GM18873 (cell line): ENCODE data around the gene CDK1.
A peak's percentile ranks its signal among the peaks of the same experiment; 100 is the strongest.

Source experiments
- ATAC-seq: cut with Tn5 transposase; IDR thresholded peaks from one replicate; pipeline ENCODE4 v1.9.1; 2021; ENCODE audit warnings: mild to moderate bottlenecking, moderate library complexity, moderate number of reproducible peaks; ENCODE audit not compliant: unreplicated experiment, low FRiP score

Gene CDK1

DNA sequence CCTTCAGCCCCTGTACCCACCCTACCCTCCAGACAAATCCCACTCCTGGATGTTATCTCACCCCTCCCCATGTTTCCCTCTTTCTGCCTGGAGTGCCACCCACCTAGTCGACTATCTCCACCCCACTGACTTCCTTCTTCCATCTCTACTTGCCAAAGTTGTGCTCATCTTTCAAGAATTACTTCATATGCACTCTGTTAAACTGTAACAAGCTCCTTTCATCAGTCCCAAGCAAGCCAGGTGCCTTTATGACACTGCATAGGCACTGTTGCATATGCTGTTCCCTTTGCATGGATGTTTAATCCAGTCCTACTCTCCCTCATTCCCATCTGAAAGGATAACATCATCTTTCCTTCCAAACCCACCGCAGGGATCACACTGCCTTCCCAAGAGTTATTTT, 8.9 kb upstream of the CDK1 start:
- no peak for ATAC-seq

DNA sequence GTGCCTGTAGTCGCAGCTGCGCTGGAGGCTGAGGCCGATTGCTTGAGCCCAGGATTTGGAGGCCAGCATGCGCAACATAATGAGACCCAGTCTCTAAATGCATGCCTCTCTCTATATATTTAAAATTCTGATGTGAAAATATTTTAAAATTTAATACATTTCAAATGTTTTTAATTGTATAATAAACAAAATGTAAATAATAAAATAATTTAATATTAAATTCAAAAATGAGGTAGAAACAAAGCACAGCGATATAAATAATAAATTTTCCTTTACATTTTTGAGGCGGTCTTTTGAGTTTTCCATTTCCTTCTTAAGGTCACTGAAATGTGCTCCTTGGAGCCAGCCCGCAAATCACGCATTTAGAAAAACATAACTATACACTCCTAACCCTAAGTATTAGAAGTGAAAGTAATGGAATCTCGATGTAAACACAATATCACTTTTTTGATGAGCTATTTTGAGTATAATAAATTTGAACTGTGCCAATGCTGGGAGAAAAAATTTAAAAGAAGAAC, 523 bp upstream of the CDK1 start:
- peak; percentile 12 for ATAC-seq

DNA sequence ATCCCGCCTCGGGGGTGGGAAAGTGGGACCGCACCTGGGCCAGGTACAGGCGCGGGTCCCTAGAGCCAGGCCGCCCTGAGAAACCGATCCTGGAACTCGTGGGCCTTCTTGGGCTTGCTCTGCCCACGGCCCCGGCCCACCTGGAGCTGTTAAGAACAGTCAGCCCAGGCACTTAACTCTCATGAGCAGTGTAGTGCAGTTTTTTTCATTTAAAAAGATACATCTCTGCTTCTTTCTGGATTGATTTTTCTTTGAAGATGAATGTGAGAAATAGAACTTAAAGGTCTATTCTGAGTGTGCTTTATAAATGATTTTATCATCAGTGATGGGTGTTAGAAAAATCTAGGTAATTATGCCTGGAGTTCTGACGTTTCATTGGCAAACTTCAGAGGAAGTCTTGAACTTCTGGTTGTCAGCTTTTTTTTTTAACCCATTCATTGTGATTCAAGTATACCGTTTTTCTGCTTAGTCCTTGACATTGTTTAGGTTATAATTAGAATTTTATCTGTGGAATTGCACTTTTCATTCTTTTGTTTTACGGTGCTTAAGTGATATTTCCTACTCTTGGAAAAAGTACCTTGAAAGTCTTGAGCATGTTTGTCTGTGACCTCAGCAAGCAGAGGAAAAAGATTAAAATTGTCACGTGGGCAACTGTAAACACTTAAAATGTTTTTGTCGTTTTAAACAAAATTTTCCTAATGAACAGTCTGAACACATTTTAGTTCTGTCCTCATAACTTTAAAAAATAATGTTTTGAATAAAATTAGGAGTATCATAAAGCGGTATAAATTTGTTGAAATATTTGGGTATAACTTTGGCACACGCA, 906 bp downstream of the CDK1 start:
- ATAC-seq = peak; percentile 1

DNA sequence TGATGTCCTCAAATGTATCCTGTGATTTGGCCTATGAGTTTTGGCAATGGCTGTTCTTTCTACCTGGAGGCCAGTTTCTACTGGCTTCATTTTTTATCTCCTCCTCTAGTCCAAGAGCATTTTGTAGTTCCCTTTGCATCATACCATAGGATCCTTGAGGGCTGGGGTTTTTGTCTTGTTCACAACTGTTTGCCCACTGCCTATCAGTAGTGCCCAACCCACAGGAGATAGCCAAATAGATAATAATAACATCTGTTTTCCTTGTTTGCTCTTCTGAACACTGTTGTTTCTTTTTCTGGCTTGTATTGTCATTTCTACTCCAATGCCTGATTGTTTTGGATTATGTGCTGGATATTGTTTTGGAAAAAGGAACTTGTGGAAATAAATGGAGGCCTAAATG, 3.4 kb downstream of the CDK1 start:
- ATAC-seq = no peak

DNA sequence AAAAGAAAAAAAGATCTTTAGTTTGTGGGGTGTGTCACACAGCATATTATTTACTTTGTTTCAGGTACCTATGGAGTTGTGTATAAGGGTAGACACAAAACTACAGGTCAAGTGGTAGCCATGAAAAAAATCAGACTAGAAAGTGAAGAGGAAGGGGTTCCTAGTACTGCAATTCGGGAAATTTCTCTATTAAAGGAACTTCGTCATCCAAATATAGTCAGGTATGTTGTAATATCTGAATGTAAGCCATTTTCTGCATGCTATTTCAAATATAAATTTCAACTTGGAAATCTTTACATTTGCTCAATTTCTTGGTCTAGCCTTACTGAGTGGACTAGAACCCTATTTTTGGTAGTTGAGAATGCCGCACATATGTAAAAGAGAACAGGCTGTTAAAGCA, 6.4 kb downstream of the CDK1 start:
- no peak for ATAC-seq

DNA sequence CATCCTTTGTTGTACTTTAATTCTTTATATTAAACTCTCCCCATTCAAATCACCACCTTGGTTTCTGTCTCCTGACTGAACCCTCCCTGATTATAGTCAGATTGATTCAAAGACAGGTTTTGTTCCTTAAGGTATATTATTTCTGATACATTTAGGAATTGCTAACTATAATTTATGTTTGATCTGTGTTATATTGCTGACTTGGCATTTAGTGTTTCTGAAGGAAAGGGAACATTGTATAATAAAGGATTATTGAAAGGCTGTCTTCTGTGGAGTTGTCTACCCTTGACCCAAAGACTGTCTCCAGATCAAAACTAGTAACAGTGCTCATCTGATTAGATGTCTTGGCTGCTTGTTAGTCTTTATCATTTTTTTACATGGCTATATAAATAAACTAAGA, 10.3 kb downstream of the CDK1 start:
- ATAC-seq = no peak

DNA sequence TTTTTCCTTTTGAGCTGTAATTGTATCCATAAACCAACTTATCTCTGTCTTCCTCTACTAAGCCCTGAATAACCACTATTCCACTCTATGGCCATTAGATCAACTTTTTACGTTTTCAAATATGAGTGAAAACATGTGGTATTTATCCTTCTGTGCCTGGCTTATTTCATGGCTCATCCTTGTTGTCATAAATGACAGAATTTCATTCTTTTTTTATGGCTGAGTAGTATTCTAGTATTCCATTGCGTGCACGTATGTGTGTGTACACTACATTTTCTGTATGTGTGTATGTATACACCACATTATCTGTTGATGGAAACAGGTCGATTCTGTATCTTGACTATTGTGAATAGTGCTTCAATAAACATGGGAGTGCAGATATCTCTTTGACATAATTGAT, 11.1 kb downstream of the CDK1 start:
- ATAC-seq = no peak

DNA sequence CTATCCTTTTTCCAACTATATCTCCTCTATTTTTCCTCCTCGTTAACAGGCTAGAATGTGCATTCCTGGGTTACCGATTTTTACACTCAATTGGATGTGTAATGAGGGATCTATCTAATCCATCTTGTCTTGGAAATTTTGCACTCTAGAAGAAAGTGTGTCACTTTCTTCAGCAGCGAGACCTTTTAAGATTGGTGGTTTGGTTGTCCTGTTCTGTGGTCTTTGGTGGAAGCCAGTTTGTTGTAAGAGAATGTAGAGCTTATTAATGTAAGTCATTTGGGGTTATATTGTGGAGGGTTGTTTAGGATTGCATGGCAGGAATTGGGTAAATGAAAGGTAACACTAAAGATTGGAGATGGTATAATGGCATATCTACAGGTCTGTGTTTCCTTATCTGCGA, 16.7 kb downstream of the CDK1 start:
- ATAC-seq = no peak

DNA sequence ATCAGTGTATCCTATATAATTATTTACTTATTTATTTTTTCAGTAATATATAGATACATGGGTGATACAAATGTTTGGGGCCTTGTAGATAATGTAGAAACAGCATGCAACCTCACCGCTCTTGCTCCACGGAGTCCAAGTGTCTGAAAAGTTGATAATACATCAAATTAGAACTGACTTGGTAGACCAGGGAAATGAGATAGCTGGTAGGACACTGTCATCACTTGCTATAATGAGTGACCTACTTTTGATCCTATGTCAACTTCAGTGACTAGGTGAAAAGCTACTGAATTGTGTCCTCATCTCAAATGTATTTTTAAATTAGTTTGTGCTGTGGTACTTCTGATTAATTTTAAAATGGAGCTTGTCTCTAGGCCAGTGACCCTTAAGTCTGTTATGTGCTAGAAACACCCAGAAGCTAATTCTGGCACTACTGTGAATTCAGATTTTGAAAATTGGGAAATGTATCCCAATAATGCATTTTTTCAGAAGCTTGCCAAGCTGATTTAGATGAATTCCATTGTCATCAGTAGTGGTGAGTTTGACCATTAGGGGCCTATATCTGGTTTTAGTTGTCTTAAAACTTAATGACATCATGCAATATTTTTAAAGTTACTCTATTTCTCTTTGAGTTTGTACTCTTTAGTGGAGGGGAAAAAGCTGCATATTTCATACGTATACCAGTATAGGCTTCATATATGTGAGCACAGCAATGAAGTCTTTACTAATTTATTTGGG, 17.4 kb downstream of the CDK1 start:
- ATAC-seq = no peak

DNA sequence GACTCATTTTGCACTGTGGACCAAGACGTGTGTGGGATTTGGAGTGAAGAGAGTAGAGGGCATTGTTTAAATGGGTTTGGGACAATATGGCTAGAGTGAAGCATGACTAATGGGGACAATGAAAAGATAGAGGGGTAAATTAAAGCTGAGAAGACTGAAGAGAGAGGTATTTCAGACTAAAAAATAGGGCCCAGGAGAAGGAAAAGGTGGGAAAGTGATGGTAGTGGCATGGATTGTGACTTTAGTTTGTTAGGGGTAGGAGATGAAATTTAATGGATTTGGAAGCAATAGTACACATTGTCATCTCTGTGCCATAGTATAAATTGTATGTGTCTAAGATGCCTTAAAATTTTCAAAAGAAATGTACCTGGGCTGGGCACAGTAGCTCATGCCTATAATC, 18.2 kb downstream of the CDK1 start:
- no peak for ATAC-seq

DNA sequence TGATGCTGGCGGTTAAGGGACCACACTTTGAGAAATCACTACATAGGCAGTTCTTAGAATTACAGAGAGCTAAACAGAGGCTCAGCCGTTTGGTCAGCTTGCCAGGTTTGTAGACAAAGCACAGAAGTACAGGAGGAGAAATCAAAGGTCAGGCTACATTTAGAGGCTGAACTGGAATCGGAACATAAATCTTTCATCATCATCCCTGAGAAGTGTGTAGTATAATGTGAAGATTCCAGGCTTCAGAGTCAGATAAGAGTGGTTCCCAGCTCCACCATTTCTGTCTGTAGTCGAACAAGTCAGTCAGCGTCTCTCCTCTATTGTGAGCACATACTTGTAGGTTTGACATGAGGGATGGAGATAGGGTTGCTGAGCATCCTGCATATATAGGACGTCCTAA, 18.9 kb downstream of the CDK1 start:
- ATAC-seq = no peak

DNA sequence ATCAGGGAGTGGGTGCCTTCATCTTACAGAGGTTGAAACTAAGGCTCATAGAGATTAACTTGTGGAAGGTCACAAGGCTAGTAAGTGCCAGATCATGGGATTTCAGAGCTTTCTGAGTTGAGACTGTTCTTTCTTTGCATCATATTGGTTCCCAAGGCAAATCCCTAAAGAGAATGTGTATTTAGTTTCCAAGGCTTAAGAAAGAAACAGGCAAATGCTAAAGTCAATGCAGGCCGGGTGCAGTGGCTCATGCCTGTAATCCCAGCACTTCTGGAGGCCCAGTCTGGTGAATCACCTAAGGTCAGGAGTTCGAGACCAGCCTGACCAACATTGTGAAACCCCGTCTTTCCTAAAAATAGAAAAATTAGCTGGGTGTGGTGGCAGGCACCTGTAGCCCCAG, 19.8 kb downstream of the CDK1 start:
- no peak for ATAC-seq

DNA sequence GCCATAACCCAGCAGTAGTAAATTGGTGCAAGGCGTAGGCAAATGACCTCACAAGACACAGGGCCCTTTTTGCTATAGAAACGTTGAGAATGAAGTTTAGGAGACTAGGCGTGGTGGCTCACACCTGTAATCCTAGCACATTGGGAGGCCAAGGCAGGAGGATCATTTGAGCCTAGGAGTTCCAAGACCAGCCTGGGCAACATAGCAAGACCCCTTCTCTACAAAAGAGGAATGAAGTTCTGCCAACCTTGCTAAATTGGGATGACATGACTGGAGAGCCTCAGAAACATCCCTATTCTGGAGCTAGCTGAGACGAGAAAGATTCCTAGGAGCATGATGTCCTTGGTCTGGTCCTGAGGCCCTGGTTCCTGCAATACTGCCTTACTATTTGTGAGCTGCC, 20.6 kb downstream of the CDK1 start:
- no peak for ATAC-seq

DNA sequence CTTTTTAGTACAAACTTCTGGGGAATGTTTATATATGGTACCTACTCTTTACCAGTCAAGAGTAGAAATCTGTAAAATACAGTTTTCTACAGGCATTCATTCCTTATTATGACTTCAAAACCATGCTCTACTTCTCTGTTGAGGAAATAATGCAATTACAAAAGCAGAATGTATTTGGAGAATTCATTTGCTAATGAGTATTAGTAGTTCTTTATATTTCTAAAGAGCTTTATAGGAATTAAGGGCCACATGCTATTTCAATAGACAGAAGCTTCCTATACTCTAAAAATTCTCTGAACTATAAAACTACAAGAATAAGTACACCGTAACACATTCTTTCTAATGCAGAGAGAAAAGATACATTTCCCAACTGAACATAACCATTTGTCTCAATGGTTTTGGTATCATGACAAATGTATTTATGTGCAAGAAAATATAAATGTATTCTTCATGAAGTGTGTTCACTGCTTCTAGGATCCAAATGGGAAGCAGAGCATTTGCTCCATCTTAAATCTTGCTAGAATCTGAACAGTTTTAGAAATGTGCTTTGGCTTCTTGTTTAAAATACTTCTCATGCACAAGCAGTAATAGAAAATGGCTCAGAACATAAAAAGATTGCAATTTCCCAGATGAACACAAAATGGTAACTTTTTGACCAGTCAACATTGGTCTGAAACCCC, 21.8 kb downstream of the CDK1 start:
- no peak for ATAC-seq

DNA sequence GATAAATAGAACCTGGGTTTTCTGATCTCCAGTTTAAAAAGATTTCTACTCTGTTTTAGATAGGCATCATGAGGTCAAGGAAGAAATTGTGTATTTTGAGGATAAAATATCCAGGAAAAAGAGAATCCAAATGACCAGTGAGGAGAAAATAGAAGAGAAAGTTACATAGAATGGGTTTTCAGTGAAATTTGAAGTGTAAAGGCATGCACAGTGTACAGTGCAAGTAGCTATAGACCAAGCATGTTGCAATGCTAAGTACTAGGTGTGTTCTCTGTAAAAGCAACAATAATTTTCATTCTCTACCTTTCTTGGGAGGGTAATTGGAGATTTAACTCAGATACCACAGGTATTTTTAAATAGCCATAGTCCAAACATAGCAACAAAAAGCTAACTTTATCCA, 22.6 kb downstream of the CDK1 start:
- ATAC-seq = no peak

DNA sequence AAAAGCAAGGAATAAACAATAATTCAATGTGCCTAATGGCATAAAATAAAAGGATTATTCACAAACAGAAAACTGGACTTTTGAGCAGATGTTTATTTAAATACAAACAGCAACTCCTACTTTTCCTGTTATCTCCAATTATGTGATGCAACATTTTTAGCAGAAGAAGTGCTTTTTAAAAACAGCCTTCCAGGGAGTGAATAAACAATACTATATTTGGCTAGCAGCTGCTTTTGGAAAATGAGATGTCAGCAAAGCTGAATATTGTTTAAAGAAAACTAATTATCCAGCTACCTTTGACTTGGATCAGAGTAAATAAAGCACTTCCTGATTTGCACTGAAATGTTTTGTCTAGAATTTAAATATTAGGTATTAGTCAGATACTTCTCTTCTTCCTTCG, 23.2 kb downstream of the CDK1 start:
- no peak for ATAC-seq

DNA sequence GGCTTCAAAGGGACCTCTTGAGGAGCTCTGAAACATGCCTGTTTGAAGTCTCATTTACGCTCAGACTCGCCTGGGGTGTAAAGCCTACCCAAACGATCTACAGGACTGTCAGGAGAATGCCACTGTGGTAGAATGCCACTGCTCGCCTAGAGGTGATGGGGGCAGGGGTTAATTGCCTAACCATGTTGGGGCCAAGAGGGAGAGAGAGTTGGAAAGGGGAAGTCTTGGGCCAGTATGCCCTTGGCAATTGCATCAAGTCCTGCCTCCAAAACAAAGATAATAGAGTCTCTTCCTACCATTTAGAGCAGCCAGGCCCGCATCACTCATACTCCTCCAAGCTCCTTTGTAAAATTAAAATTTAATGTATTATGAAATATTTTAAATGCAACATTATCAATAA, 25.2 kb downstream of the CDK1 start:
- no peak for ATAC-seq

DNA sequence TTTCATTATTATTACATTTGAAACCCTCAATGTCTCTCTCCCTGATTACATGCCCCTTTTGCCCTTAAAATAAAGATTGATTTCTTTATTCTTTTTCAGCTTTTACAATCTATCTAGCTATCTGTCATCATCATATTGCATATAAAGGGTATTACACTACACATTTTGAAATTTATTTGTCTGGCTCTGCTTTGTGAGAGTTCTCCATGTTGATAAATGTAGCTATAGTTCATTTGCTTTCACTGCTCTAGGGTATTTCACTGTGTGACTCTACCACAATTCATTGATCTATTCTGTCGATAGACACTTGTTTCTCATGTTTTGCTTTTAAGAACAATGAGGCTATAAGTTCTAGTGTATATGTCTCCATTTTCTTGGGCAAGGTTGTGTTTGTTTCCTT, 25.6 kb downstream of the CDK1 start:
- ATAC-seq = no peak

DNA sequence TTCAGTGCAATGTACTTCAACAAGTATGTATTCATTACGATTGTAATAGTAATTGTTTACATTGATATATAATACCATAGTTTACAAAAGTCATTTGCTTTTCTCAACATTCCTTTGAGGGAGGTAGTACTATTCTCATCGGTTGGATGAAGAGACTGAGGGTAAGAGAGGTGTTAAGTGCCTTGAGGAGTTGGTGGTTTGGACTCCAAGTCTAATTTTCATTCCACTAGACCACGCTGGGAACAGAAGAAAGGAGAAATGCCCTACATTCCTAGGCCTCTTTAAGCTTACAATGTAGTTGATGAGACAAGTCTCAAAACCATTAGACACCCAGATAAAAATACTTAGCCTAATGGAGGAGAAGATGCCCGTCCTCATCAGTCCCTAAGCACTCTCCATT, 28.6 kb downstream of the CDK1 start:
- ATAC-seq = no peak

DNA sequence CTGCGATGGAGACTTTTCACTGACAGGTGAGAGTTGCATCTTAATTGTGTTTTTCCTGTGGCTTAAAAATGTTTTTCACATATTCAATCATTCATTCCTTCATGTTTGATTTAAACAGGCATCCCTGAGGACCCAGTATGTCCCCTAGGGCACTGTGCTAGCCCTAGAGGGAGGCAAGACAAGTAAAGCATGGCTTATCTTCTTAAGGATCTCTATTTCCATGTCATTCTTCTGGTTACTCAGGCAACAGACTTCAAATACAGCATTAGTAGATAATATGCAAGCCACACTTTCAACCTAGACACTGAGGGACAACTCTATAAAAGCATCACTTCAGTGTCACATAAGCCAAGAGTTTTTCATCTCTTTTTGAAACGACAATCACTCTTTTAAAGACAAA, 29.2 kb downstream of the CDK1 start:
- ATAC-seq = no peak

DNA sequence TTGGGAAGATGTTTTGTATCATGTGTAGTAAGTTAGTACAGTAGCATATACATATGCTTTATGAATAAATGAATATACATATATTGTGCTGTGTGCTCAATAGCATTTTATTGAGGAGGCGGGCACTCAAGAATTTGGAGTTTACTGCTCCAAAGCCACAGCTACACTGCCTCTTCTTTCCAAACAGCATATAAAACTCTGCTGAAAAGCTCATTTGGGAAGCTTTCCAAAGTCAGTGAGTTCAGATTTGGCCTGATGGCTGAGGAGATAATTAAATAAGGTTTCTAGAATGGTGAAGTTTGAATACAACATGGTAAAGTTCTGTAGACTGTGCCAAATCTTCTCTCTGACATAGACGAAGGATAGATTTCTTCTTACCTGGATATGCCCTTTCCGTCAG, 29.8 kb downstream of the CDK1 start:
- no peak for ATAC-seq
